Mucosa of rectum (tissue), 2 donors: ENCODE data around the gene LCN10.

Experiments used
- H3K27ac ChIP-seq, 2 donors: one replicate each; pipeline ENCODE4 v1.7.0; 2013; ENCODE audit warnings: inconsistent platforms in 2 of 2, low read depth in 2 of 2, low read length in 2 of 2
- H3K27me3 ChIP-seq, 2 donors: one replicate each; pipeline ENCODE4 v1.7.0; 2013; ENCODE audit warnings: low read length in 2 of 2; ENCODE audit not compliant: control insufficient read depth in 2 of 2, insufficient read depth in 2 of 2
- H3K36me3 ChIP-seq, 2 donors: one replicate each; pipeline ENCODE4 v1.7.0; 2013; ENCODE audit warnings: low read length in 2 of 2; ENCODE audit not compliant: control insufficient read depth in 2 of 2, insufficient read depth in 2 of 2
- H3K4me1 ChIP-seq, 2 donors: one replicate each; pipeline ENCODE4 v1.7.0; 2013; ENCODE audit warnings: low read length in 2 of 2, mild to moderate bottlenecking in 1 of 2; ENCODE audit not compliant: control insufficient read depth in 2 of 2, insufficient read depth in 2 of 2
- H3K4me3 ChIP-seq, 2 donors: one replicate each; pipeline ENCODE4 v1.7.0; 2013; ENCODE audit warnings: low read length in 2 of 2
- H3K9ac ChIP-seq, 2 donors: one replicate each; pipeline ENCODE4 v1.7.0; 2013; ENCODE audit warnings: low read length in 2 of 2, low read depth in 1 of 2, mild to moderate bottlenecking in 1 of 2
- H3K9me3 ChIP-seq, 2 donors: one replicate each; pipeline ENCODE4 v1.7.0; 2013; ENCODE audit warnings: low read length in 2 of 2; ENCODE audit not compliant: control insufficient read depth in 2 of 2
- donor health status: healthy.
- donor health status: Normal muscosa, but diverticular disease.

LCN10 gene

DNA sequence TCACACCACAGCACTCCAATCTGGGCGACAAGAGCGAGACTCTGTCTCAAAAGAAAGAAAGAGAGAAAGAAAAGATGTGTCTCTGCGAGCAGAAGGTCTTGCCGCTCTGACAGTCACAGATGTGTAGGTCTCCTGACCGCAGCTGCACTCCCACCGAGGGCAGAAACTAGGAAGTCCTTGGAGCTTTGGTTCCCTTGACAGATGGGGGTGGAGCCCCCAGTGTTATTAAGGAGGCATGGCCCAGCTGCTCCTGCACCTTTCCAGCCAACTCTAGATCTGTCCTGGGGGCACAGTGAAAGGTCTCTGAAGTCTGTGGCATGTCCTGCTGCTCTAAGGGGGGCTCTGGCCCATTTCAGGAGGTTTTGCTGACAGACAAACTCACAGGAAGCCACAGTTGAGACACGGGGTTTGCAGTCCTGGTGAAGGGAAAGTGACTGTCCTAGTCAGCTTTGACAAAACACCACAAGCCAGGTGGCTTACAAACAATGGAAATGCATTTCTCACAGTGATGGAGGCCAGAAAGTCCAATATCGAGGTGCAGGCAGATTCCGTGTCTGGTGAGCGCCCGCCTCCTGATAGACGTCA lies 39.4 kb downstream of the LCN10 start:
- Histone ChIP-seq H3K9ac (no peak overlapping the region), H3K4me1 (peaks cover 2 to 5% of the 10 kb centered on the region in 2 donors), H3K27me3 (peaks cover 9 to 12% of the 10 kb centered on the region in 2 donors), H3K9me3 (no peaks in the 10 kb centered on the region), H3K36me3 (no peaks in the 10 kb centered on the region), H3K4me3 (no peak overlapping the region), H3K27ac (no peak overlapping the region)

DNA sequence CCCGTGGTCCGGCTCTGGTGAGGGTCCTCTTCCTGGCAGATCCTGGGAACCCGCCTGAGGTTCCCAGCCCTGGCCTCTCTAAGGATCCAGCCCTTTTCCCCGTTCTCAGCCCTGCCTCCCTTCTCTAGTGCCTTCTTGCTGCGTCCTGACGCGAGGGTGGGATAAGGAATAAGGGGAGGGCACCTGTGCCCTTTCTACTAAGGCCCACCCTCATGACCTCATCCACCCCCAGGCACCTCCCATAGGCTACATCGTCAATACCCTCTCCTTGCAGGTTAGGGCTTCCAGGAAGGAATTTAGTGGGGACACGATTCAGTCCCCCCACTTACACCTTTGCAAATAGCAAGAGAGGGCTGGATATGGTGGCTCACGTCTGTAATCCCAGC lies 41.1 kb downstream of the LCN10 start:
- H3K4me3 ChIP-seq = no peak overlapping the region
- no peaks in the 10 kb centered on the region for H3K9me3 ChIP-seq
- H3K27me3 ChIP-seq = peaks cover 9 to 17% of the 10 kb centered on the region in 2 donors
- peaks cover 12 to 13% of the 10 kb centered on the region in 2 donors for H3K4me1 ChIP-seq
- no peak overlapping the region for H3K9ac ChIP-seq
- no peak overlapping the region for H3K27ac ChIP-seq
- no peaks in the 10 kb centered on the region for H3K36me3 ChIP-seq

DNA sequence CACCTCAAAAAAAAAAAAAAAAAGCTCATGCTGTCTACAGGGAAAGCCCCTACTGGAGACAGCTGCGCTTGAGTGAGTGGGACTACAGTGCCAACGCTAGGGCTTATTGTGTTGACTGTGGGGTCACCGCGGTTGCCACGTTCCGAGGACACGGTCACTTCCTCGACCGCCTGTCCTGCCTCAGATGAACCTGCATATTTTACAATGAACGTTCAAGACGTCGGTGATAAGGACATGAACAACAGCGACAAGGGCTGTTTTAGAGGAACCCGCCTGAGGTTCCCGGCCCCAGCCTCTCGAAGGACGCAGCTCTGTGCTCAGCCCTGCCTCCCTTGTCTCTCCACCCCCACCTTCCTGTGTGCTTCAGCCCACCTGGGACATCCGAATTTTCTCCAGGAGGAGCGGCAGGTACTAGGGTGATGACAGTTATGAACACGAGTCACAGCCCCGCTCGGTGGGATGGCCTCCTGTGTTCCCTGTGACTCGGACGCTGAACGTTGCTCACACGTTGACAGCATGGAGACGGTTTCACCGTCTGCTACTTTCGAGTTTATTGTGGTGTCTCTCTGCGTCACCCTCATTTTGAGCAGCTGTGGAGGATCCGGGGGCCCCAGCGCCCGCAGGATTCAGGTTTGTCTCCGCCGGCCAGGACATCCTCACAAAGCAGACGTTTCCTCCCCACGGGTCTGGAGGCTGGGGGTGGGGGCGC lies 41.6 kb downstream of the LCN10 start:
- H3K9ac ChIP-seq = peak overlapping the region in 1 of 2 donors; percentile 24
- peaks cover 9 to 17% of the 10 kb centered on the region in 2 donors for H3K27me3 ChIP-seq
- no peaks in the 10 kb centered on the region for H3K36me3 ChIP-seq
- H3K4me3 ChIP-seq = peak overlapping the region; percentile 30 to 61
- peaks cover 13 to 17% of the 10 kb centered on the region in 2 donors for H3K4me1 ChIP-seq
- H3K9me3 ChIP-seq = no peaks in the 10 kb centered on the region
- peak overlapping the region in 1 of 2 donors; percentile 48 for H3K27ac ChIP-seq

DNA sequence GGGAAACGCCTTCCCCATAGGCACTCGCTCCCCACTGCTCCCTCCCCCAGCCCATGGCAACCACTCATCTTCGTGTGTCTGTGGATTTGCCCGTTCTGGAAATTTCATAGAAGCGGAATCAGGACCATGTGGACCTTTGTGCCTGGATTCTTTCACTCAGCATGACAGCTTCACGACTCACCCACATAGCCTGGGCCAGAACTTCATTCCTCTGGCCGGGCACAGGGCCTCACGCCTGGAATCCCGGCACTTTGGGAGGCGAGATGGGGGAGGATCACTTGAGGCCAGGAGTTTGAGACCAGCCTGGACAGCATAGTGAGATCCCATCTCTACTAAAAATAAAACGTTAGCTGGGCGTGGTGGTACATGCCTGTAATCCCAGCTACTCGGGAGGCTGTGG lies 42.4 kb downstream of the LCN10 start:
- H3K9me3 ChIP-seq = no peaks in the 10 kb centered on the region
- H3K4me3 ChIP-seq = no peak overlapping the region
- no peaks in the 10 kb centered on the region for H3K36me3 ChIP-seq
- H3K27ac ChIP-seq = no peak overlapping the region
- no peak overlapping the region for H3K9ac ChIP-seq
- peaks cover 21 to 25% of the 10 kb centered on the region in 2 donors for H3K4me1 ChIP-seq
- peaks cover 9 to 17% of the 10 kb centered on the region in 2 donors for H3K27me3 ChIP-seq

DNA sequence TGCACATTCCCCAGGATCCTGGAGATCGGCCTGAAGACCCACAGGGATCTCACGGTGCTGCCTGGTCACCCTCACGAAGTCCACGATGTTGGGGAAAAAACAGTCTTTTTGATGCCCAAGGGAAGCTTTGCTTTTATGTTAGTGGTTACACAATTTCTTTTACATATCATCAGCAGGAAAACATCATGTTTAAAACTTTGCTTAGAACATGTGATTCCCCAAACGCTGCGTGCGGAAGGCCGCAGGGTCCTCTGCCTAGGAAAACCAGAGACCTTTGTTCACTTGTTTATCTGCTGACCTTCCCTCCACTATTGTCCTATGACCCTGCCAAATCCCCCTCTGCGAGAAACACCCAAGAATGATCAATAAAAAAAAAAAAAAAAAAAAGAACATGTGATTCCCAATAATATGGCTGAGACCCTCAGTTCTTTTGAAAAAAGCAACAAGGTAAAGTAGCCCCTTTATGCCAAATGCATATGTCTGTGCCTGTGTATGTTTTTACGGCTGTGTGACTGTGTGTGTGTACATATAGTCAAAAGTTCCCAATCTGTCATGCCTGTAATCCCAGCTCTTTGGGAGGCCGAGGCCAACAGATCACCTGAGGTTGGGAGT lies 44.0 kb downstream of the LCN10 start:
- Histone ChIP-seq H3K9me3 (no peaks in the 10 kb centered on the region), H3K4me3 (no peak overlapping the region), H3K4me1 (peaks cover 26 to 39% of the 10 kb centered on the region in 2 donors), H3K36me3 (no peaks in the 10 kb centered on the region), H3K9ac (no peak overlapping the region), H3K27ac (no peak overlapping the region), H3K27me3 (peaks cover 9 to 17% of the 10 kb centered on the region in 2 donors)

DNA sequence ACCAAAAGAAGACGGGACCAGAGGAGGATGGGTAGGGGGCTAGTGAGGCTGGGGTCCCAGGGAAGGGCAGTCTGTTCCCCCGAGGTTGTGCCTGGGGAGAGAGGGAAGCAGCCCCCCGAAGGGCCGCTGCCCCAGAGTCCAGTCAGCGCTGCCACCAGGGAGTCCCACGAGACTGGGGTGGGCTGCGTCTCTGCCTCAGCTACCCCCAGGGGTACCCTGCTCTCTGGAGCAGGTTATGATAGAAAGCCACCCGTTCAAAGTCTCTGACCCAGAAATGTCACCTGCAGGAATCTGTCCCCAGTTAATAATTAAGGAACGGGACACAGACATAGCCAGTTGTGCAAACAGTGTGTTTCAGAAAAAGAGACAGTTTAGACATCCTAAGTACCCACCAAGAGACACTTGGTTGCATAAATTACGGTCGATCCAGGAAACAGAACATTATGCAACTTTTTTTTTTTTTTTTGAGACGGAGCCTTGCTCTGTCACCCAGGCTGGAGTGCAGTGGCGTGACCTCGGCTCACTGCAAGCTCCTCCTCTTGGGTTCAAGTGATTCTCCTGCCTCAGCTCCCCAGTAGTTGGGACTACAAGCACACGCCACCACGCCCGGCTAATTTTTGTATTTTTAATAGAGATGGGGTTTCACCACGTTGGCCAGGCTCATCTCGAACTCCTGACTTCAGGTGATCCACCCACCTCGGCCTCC lies 44.8 kb downstream of the LCN10 start:
- Histone ChIP-seq H3K27me3 (peaks cover 9 to 17% of the 10 kb centered on the region in 2 donors), H3K9me3 (no peaks in the 10 kb centered on the region), H3K4me1 (peaks cover 32 to 47% of the 10 kb centered on the region in 2 donors), H3K27ac (no peak overlapping the region), H3K9ac (no peak overlapping the region), H3K36me3 (no peaks in the 10 kb centered on the region), H3K4me3 (no peak overlapping the region)

DNA sequence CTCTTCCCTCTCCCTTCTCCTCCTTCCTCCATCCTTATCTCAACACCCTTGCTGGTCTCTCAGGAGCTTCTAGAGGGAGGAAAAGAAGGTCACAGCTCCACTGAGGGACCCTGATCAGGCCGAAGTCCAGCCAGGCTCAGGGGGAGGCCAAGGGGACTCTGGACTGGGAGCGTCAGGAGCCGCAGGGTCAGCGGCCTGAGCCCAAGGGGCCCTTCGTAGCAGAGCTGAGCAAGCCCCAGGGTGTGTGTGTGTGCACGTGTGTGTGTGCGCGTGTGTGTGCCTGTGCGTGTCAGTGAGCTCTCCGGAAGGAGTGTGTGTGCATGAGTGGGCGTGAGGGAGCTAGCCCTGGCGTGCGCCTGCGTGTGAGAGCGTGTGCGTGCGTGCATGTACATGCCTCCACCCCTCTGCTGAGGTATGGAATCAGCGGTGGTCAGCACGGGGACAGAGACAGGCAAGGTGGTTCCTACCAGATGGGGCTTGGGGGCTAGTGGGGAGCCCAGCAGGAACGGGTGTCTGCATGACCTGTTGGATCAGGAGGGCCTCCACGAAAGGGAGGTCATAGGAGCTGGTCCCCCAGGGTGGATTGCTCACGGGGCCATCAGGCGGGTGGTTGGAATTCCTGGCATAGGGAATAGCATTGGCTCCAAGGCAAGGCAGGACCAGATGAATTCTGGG lies 45.5 kb downstream of the LCN10 start:
- H3K27me3 ChIP-seq = peaks cover 9 to 17% of the 10 kb centered on the region in 2 donors
- H3K27ac ChIP-seq = no peak overlapping the region
- H3K4me1 ChIP-seq = peaks cover 37 to 53% of the 10 kb centered on the region in 2 donors
- H3K4me3 ChIP-seq = peak overlapping the region; percentile 1 to 4
- H3K9ac ChIP-seq = no peak overlapping the region
- H3K36me3 ChIP-seq = no peaks in the 10 kb centered on the region
- no peaks in the 10 kb centered on the region for H3K9me3 ChIP-seq

DNA sequence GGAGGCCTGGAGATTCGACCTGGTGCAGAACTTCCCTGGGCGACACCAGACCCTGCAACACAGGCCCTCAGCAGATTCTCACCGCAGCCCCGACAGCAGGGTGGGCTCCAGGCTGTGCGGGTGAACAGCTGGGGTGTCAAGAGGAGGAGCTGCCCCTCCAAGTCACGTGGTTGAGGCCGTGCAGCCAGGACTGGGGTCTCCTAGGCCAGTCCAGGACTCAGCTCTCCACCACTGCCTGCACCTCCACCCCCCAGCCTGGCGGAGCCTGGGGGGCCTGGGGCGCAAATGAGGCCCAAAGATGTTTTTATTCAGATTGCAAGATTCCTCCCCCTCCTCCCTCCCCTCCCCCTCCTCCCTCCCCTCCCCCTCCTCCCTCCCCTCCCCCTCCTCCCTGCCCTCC lies 46.2 kb downstream of the LCN10 start:
- peaks cover 37 to 59% of the 10 kb centered on the region in 2 donors for H3K4me1 ChIP-seq
- no peaks in the 10 kb centered on the region for H3K9me3 ChIP-seq
- peak overlapping the region in 1 of 2 donors; percentile 69 for H3K27ac ChIP-seq
- H3K4me3 ChIP-seq = no peak overlapping the region
- no peak overlapping the region for H3K9ac ChIP-seq
- H3K36me3 ChIP-seq = no peaks in the 10 kb centered on the region
- H3K27me3 ChIP-seq = peaks cover 9 to 14% of the 10 kb centered on the region in 2 donors

DNA sequence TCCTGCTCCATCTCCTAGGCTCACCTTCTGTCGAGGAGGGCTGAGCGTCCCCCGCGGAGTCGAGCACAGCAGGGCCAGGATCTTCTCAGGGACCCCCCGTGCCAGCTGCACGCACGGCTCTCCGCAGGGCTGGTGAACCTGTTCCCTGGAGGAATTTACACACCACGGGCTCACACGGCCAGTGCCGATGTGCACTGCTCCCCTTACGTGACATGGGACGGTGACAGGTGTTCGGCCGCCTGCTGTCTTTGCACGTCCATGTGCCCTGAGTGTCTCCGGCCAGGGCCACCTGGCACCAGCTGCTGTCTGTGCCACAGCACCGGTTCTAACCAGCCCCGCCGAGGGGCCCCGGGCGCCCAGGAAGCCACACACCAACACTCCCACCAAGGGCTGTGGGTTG lies 46.8 kb downstream of the LCN10 start:
- H3K36me3 ChIP-seq = no peaks in the 10 kb centered on the region
- no peak overlapping the region for H3K4me3 ChIP-seq
- H3K27me3 ChIP-seq = peaks cover 4 to 13% of the 10 kb centered on the region in 2 donors
- H3K9me3 ChIP-seq = no peaks in the 10 kb centered on the region
- peak overlapping the region; percentile 41 to 69 for H3K27ac ChIP-seq
- H3K4me1 ChIP-seq = peaks cover 34 to 65% of the 10 kb centered on the region in 2 donors
- peak overlapping the region; percentile 24 to 66 for H3K9ac ChIP-seq
